Stimulated activated CD4-positive, alpha-beta T cell treated with anti-CD3 and anti-CD28 coated beads, Interleukin-1b, Interleukin-23, amount 100 ng/mL, for 24 hours (primary cell): ENCODE data around the gene BRF1.
A peak's percentile ranks its signal among the peaks of the same experiment; 100 is the strongest.

Experiments used
- DNase-seq, 4 experiments: peaks; one replicate each; pipeline ENCODE4 v3.0.0-alpha.2; 2020; ENCODE audit warnings: low read depth in 4 of 4, low spot score in 1 of 4

The BRF1 gene

GRCh38 chr14:105178868-105179140, 122.0 kb downstream of the BRF1 start:
- no peak for DNase-seq

- DNase-seq = no peak
Observed at GRCh38 chr14:105178069-105178867, 122.5 kb downstream of the BRF1 start.

DNA sequence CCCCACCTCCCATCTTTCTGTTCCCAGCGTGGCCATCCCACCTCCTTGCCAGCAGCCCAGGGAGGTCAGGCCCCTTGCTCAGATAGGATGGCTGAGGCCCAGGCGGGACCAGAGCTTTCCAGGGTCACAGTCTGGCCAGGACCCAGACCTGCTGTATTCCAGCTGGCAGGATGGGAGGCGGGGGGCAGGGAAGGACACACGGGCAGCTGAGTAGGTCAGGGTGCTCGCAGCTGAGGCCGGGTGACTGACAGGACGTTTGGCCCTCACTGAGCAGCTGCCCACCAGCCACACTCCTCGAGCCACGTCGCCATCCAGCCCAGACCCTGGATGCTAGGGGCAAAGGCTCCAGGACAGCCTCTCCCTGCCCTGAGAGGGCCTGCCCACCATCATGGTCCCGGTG, 123.7 kb downstream of the BRF1 start:
- no peak for DNase-seq

DNA sequence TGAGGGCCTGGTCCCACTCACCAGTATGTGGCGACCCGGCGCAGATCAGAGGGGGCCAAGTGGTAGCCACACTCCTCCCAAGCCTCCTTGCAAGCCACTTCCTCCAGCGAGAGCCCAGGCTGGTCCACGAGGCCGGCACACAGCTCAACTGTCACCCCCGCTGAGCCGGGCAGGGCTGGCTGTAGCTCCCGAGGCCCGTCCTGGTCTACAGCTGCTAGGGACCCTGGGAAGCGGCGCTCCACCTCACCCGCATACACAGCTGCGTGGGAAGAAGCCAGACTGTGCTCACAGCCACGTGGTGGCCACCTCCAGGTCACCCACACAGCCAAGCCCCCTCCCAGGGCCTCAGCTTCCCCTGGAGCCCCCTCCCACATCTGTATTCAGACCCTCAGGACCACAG, 124.3 kb downstream of the BRF1 start:
- no peak for DNase-seq

- DNase-seq = no peak
Observed at GRCh38 chr14:105173901-105174894, 126.6 kb downstream of the BRF1 start.

GRCh38 chr14:105173145-105173544, 127.7 kb downstream of the BRF1 start:
- DNase-seq = no peak

- DNase-seq = no peak
Observed at GRCh38 chr14:105172476-105172875, 128.3 kb downstream of the BRF1 start.

GRCh38 chr14:105171004-105171673, 129.7 kb downstream of the BRF1 start:
- DNase-seq = no peak

- DNase-seq = no peak
Observed at GRCh38 chr14:105169776-105170655, 130.8 kb downstream of the BRF1 start.

GRCh38 chr14:105168979-105169507, 131.8 kb downstream of the BRF1 start:
- DNase-seq = peak in 2 of 4 experiments; percentile 19 to 27

GRCh38 chr14:105168496-105168978, 132.3 kb downstream of the BRF1 start, which contains the start of gene JAG2:
Gene JAG2 (minus strand): TSS chr14:105168776. CDS start chr14:105168420, 356 bp downstream.
- DNase-seq = peak in 3 of 4 experiments; percentile 33 to 47 (median 43)

GRCh38 chr14:105168093-105168420, 132.7 kb downstream of the BRF1 start:
- no peak for DNase-seq

DNA sequence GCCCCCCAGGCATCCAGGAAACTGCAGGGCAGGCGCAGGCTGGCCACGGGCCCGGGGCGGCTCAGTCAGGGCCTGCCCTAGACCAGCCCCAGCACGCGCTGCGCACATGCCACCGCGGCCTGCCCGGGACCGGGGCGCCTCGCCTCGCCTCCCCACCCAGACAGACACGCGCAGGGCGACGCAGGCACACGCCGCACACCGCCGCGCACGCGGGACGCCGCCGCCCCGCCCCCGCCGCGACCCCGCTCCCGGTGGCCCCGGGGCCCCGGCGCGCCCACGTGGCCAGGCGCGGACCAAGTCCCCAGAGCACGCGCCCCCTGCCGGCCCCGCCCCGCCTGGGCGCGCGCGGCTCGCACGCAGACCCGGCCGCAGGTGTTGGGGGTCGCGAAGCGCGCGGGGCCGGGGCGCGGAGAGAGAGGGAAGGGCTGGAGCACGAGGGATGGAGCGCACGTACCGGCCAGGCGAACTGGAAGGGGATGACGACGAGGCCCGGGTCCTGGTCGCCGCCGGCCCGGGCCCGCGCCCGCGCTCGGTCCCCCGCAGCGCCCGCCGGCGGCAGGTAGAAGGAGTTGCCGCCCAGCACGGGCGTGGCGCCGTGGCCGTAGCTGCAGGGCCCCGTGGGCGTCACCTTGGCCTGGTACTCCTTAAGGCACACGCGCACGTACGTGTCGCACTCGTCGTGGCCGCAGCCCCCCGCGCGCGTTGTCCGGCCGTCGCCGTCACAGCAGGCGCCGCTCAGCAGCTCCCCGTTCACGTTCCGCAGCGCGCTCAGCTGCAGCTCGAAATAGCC, 133.3 kb downstream of the BRF1 start:
- DNase-seq = no peak

- no peak for DNase-seq
Observed at GRCh38 chr14:105166571-105167302, 134.1 kb downstream of the BRF1 start.

- DNase-seq = no peak
Observed at GRCh38 chr14:105165761-105166485, 134.9 kb downstream of the BRF1 start.

DNA sequence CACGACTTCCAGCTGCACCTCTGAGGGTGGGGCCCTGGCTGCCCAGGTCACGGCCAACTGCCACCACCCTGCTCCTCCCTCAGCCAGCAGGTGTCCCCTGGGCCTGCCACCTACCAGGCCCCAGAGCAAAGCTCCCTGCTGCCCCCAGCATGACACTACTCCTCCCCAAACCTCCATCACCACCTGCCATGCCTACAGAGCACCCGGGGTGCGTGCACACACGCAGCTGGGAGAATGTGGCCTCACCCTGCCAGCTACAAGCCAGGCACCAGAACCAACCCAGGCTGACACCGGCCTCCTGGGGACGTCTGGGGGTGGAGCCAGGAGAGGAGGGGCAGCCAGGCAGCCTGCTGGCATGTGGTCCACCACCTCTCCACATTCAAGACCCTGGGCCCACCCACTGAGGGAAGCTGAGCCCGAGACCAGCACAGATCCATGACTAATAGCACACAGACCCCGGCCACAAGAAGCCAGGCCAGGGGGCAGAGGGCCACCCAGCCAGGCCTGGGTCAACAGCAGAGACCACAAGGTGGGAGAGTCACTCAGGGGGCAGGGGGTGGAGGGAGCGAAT, 135.6 kb downstream of the BRF1 start:
- DNase-seq = no peak

DNA sequence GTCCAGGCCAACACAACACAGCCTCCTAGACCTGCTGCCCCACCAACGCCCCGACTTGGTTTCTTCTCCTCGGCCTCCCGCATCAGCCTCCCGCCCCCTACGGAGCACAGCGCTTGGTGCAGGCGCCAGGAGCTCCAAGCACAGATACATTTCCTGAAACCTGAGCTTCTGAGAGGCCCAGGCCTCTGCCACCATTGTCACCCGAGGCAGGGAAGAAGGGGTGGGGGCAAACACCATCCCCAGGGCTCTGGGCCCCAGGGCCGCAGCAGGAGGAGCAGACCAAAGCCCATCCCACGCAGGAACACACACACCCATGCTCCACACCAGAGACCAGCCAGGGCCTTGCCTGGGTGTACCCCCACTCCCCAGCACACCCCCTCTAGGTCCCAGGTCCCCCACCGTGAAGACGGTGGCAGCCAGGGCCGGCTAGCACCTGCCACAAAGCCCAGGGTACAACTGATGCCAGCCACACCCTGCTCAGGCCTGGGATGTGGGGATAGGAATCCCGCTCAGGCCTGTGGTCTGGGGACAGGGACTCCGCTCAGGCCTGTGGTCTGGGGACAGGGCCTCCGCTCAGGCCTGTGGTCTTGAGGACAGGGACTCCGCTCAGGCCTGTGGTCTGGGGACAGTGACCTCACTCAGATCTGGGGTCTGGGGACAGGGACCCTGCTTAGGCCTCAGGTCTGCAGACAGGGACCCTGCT, 137.6 kb downstream of the BRF1 start:
- no peak for DNase-seq
